Erythroblast (primary cell): ENCODE data around the gene SPIN4.

Source experiments
- GATA1 ChIP-seq: IDR thresholded peaks from 2 replicates; pipeline ENCODE4 v1.6.1; 2011; ENCODE audit warnings: low read depth, mild to moderate bottlenecking, control low read depth, low read length, moderate library complexity
- POLR2A ChIP-seq: IDR thresholded peaks from 2 replicates; pipeline ENCODE4 v1.6.1; 2011; ENCODE audit warnings: mild to moderate bottlenecking, low read length

GRCh38 chrX:63299596-63299995 is 51.5 kb downstream of the SPIN4 start:
- TF ChIP-seq POLR2A (no peak), GATA1 (no peak)
